Gastrocnemius medialis (tissue), 4 donors: ENCODE measurements around the gene ITPR3.

Experiments
- CTCF ChIP-seq, 5 experiments: fragments of 450-650 bp in 3 of 5; fragments of 200-600 bp in 2 of 5; sonication (generic) in 2 of 5; IDR thresholded peaks in 4 of 5; conservative IDR thresholded peaks in 1 of 5; 1 replicate in 4 of 5; 2 replicates in 1 of 5; pipeline ENCODE4 v1.5.1; 2016 to 2019; ENCODE audit warnings: antibody characterized with exemption in 5 of 5, mild to moderate bottlenecking in 3 of 5, moderate library complexity in 3 of 5
- POLR2A ChIP-seq, 2 donors: fragments of 450-650 bp; IDR thresholded peaks; one replicate each; pipeline ENCODE4 v1.6.1; 2017; ENCODE audit warnings: antibody characterized with exemption in 2 of 2, mild to moderate bottlenecking in 2 of 2, moderate library complexity in 2 of 2

GRCh38 chr6:33577106-33577535, 44.0 kb upstream of the ITPR3 start:
- TF ChIP-seq CTCF (IDR thresholded peaks at IDR 0.05 in 4 of 5, conservative IDR thresholded peaks at IDR 0.05 in 1 of 5) = no peak
- TF ChIP-seq POLR2A (IDR thresholded peaks at IDR 0.05) = no peak
